GM19023 (cell line): ENCODE measurements around the gene GPM6B.
"Not testable (repeated sequence)": the region's sequence is repeated elsewhere in the genome, so short reads cannot be mapped to it uniquely, and the experiment has no call there.

Source experiments
- ATAC-seq: cut with Tn5 transposase; IDR thresholded peaks from one replicate; pipeline ENCODE4 v1.9.1; 2021; ENCODE audit warnings: mild to moderate bottlenecking, moderate library complexity; ENCODE audit not compliant: unreplicated experiment

GPM6B gene

GRCh38 chrX:13733506-13733905, 83.4 kb downstream of the GPM6B start:
- no peak for ATAC-seq

GRCh38 chrX:13732246-13733067, 84.4 kb downstream of the GPM6B start:
- ATAC-seq, result no peak

- ATAC-seq, result not testable (repeated sequence)
These were observed 86.4 kb downstream of the GPM6B start for GRCh38 chrX:13730523-13730922.

- not testable (repeated sequence) for ATAC-seq
These were observed 90.3 kb downstream of the GPM6B start for GRCh38 chrX:13726583-13726982.

- ATAC-seq, result not testable (repeated sequence)
These were observed 92.0 kb downstream of the GPM6B start for GRCh38 chrX:13724878-13725277.

- no peak for ATAC-seq
These were observed 94.9 kb downstream of the GPM6B start for GRCh38 chrX:13721819-13722519.

- ATAC-seq, result no peak
These were observed 95.5 kb downstream of the GPM6B start for GRCh38 chrX:13721371-13721770.
